Mesenteric fat pad (tissue), 1 donor: ENCODE measurements around the gene CHEK1. TPM values are rescaled to one million over a fixed set of nuclear protein-coding genes. Genes with fewer than 3 reads are reported as not detected.
"Not testable (repeated sequence)": the region's sequence is repeated elsewhere in the genome, so short reads cannot be mapped to it uniquely, and the experiment has no call there.

ENCODE experiments used
- DNase-seq: peaks from one replicate; pipeline ENCODE4 v3.0.0-alpha.2; 2020; ENCODE audit warnings: low spot score
- total RNA-seq: library from RNA; stranded (reverse); fragmentation: NEBNext Ultra II Directional; extraction: Animal tissue kit (Norgen Biotek cat#: 25700); gene quantifications from one replicate; pipeline ENCODE4 v1.2.1, GENCODE V29; 2021
- donor health status: DM: yes; HTN: yes; CAD: no.

The CHEK1 gene
- total RNA-seq, 1 donor from 2014 or later = 2.2 TPM

DNA sequence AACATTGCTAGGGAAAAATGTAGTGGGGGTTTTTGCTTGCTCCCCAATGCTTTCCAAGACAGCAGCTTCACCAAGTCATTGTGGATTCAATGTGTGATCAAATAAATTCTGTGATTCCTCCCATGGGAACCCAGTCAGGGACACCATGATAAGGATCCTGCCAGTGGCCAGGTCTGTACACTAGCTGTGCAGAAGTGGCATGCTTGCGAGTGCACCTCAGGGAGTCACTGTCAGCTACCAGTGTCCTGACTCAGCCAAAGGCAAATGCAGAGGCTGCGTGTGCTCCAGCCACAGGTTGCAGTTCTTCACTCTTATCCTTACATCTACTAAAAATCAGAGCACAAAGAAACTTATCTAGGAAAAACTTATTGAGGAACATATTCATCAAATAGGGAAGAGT is 65.0 kb downstream of the CHEK1 start:
- no peak for DNase-seq

DNA sequence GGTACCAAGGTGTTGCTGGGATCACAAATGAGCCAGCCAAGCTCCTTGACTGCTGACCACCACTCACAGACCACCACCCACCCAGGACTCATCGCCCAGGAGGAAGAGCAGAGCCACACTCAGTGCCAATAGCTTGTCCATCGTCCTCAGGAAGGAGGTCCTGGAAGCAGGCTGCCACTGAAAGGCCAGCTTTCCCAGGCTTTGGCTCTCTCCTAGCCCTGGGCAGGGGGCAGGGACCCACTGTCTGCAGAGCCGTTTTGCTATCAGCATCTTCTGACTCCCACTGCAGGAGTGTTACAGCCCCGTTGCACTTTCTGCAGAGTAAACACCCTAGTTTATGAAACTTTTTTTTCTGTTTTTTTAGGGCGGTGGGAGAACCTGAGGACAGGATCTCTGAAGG is 67.9 kb downstream of the CHEK1 start:
- no peak for DNase-seq

DNA sequence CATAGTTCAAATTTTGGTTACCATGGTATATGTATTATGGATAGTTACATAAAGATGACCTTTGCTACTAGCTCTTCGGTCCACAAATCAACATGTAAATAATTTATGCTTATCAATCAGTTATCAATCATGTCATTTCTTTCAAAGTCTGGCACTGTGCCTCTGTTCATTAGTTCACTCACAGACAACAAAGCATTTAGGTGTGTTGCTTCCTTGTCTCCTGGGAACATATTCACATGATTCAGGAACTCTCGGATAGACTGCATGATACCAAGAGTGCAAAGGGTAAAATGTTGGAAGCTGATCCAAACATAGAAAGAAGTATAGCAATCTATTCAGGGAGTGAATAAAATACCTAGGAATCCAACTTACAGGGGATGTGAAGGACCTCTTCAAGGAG is 70.0 kb downstream of the CHEK1 start:
- no peak for DNase-seq

DNA sequence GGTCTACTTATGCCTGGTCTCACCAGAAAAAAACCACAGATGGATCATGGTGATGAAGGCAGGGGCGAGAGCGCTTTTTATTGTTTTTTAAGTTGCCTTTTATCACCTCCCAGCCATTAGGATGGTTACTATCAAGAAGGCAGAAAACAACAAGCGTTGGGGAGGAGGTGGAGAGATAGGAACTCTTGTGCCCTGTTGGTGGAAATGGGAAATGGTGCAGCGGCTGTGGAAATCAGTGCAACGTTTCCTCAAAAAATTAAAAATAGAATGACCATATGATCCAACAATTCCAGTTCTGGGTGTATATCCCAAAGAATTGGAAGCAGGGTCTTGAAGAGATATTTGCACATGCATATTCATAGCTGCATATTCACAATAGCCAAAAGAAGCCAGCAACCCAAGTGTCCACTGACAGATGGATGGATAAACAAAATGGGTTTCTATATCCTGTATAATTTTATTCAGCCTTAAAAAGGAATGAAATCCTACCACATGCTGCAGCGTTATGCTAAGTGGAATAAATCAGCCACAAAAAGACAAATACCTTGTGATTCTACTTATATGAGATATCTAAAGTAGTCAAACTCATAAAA is 76.2 kb downstream of the CHEK1 start:
- no peak for DNase-seq

DNA sequence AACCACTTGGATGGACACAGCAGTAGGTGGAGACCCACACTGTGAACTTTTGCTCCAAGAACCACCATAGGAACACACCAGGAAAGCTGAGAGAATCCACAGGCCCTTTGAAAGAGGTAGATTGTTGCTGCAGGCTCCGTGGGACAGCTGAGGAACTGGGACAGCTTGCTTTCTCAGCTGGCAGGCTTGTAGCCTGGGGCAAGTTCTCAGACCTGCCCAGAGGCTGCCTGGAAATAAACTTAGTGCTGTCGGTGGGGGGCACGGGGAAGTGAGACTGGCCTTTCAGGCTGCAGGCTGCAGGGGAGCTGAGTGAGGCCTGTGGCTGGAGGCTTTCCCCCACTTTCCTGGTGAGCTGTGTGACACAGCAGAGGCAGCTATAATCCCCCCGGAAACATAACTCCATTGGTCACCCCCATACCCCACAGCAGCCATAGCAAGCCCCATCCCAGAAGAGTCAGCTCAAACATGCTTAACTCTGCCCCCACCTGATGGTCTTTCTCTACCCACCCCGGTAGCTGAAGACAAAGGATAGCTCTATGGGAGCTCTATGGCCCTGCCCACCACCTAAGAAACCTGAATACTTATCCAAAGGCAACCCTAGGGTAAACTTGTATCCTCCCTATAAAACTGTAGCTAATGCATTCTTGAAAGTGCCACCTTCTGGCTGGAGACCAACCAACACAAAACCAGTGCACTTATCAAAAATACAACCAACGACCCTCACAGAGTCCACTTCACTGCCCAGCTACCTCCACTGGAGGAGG is 77.1 kb downstream of the CHEK1 start:
- DNase-seq = no peak

DNA sequence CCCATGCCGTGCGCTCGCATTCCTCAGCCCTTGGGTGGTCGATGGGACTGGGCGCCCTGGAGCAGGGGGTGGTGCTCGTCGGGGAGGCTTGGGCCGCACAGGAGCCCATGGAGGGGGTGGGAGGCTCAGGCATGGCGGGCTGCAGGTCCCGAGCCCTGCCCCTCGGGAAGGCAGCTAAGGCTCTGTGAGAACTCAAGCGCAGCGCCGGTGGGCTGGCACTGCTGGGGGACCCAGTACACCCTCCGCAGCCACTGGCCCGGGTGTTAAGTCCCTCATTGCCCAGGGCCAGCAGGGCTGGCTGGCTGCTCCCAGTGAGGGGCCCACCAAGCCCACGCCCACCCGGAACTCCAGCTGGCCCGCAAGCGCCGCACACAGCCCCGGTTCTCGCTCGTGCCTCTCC is 79.7 kb downstream of the CHEK1 start:
- not testable (repeated sequence) for DNase-seq

DNA sequence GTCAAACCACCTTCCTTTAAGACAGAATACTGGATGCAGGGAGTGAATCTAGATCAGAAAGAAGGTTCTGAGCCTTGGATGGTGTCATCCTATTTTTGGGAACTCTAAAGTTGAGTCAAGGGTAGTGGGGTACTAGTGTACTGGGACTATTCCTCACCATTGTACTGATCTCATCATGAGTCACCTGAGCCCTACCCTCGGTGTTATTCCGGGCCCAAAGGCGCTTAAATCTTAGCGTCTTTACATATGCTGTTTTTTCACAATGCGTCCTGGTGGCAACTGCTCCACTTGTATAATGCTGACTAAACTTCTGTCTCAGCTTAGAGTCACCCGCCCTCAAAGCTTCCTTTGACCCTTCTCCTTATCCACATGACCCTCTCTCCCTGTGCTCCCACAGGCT is 95.8 kb downstream of the CHEK1 start:
- no peak for DNase-seq

DNA sequence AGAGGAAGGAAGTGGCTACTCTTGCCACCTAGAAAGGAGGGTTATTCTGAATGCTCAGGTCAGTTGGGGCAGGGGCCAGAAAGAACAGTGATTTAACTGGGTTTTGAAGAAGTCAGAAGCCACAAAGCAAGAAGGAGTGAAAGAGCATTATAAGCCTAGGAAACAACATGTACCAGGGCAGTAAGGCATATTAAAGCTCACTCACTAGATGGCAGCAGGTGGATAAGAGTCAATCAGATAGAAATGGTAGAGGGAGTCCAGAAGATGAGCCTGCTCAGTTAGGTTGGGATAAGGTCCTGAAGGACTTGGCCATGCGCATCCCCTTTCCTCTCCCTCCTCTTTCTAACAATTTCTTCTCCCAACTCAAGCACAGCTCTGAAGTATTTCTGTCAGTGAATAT is 99.2 kb downstream of the CHEK1 start:
- no peak for DNase-seq

Other genes starting within 250 kb of the CHEK1 start
- gene FEZ1, start 128.9 kb upstream of the CHEK1 start, total RNA-seq = 17.1 TPM
- 71.7 TPM for gene EI24, start 55.7 kb upstream of the CHEK1 start, total RNA-seq
- 106 TPM for gene STT3A, start 32.3 kb upstream of the CHEK1 start, total RNA-seq
- not detected for gene ACRV1, start 55.7 kb downstream of the CHEK1 start, total RNA-seq
- gene PATE1, start 121.1 kb downstream of the CHEK1 start, total RNA-seq = not detected
- gene PATE2, start 153.7 kb downstream of the CHEK1 start, total RNA-seq = not detected
- not detected for gene PATE3, start 163.0 kb downstream of the CHEK1 start, total RNA-seq
- gene PATE4, start 208.2 kb downstream of the CHEK1 start, total RNA-seq = not detected